HG02610 (cell line): ENCODE results near the gene POU4F1.

Source experiments
- ATAC-seq: cut with Tn5 transposase; IDR thresholded peaks from one replicate; pipeline ENCODE4 v1.9.1; 2021; ENCODE audit warnings: mild to moderate bottlenecking, moderate library complexity; ENCODE audit not compliant: unreplicated experiment

The POU4F1 gene

DNA sequence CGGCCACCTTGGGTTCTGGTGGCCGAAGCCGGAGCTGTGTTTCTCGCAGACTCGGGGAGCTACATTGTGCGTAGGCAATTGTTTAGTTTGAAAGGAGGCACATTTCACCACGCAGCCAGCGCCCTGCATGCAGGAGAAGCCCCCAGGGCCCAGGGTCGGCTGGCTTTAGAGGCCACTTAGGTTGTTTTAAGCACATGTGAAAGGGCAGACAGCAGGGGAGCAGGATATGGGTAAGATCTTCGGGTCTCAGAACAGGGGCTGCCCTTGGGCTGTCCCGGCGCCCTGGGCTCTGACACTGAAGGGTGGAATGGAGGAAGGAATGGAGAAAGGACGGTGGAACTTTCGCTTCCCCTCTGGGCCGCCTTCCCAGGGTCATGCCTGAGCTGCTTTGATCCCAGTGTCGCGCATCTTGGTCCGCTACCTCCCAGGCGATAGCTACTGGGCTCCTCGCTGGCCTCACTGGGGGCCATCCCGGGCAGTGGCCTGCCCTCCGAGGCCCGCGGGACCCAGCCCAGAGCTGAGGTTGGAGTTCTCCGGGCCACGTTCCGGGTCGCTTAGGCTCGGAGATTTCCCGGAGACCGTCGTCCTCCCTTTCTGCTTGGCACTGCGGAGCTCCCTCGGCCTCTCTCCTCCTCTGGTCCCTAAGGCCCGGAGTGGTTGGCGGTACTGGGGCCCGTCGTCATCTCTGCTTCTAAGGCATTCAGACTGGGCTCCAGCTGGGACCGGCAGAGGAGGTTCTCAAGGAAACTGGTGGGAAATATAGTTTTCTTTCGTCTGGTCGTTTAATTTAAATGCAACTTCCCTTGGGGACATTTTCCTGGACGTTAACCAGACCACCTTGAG is 4.3 kb upstream of the POU4F1 start:
- ATAC-seq: no peak

- ATAC-seq: no peak
Observed at GRCh38 chr13:78606471-78607408, 3.4 kb upstream of the POU4F1 start.

DNA sequence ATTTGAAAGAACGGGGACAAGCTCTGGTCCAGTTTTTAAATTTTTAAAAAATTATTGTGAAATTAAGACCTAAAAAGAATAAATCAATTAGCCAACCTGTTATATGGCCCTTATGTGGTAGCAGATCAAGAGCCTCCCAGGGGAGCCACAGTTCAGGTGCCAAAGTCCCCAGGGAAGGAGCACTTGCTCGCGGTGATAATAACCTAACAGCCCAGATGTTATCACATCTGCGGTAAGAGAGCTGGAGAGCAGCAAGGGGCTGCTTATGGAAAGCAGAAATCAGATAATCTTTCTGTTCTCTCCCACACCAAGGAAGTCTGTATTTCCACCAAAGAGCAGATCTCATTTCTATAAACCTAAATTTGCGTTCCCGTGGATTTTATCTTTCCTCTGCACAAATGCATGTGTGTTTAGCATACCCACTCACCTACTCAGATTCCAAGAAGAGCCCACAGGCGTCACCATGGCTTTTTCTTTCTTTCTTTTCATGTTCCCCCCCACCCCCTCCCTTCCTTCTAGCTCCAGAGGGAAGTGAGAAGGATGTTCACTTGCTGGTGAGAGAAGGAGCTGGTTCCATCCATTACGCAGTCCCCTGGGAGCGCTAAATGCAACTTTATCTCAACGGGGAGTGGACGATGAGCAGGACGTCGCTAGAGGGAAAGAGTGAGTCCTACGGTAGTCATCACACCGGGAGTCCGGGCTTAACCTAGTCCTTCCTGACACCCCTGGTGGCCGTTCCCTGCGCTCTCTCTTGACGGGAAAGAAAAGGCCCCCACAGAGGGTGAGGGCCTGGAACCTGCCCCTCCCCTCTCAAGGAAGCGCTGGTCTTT is 1.6 kb upstream of the POU4F1 start:
- ATAC-seq: no peak

DNA sequence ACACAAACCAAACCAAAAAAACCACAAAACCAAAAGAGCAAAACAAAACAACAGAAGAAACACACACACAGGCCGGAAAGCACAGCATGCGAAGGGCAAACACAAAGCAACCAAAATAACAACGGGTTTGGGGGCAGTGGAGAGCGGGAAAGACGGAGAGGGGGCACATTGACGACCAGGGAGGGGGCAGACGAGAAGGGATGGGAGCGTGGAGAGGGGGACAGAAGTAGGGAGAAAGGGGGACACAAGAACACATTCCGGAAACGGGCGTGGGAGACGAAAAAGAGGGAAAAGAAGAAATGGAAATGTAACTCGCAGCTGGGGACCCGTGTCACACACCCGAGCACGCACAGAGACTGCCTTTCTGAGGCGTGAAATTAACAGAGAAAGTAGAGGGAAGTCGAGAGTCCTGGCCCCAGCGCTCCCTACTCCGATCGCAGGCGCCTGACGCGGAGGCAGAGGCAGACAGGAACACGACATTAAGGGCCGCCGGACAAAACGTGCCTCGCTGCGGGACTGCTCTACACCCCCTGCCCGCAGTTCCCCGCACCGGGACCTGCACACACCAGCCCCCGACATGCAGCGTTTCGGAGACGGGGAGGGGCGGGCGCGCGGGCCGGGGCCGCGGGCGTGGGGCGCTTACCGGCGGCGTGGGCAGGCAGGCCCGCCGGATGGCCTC is 652 bp downstream of the POU4F1 start:
- ATAC-seq: peak; percentile 23

GRCh38 chr13:78601874-78602560 is 1.3 kb downstream of the POU4F1 start:
- ATAC-seq: no peak

- no peak for ATAC-seq
Observed at GRCh38 chr13:78601124-78601873, 2.1 kb downstream of the POU4F1 start.

DNA sequence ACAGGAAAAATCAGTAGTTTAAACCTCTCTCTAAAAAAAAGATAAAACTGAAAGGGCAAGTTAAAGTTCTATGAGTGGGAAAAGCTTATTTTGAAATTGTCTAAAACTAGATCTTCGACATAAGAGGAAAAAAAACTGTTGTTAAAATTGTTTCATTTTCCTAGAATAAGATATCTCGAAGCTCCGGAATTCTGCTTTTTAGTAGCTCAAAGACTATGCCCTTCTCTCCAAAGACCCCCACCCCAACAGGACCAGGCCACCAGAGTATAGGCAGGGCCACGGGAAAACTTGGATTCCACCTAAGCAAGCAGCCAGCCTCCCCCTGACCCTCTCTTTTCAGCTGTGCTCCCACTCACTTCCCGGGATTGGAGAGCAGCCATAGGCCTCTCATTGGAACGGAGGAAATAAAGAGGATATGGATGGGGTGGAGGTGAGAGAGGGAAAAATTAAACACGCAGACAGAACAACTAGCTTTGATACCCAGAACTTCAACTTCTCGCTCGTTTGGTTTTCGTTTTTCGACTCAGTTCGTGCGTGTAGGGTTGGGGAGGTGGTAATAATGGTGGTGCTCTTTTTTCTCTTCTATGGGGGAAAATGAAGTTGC is 3.0 kb downstream of the POU4F1 start:
- ATAC-seq: no peak

- no peak for ATAC-seq
Observed at GRCh38 chr13:78599645-78600279, 3.6 kb downstream of the POU4F1 start.

DNA sequence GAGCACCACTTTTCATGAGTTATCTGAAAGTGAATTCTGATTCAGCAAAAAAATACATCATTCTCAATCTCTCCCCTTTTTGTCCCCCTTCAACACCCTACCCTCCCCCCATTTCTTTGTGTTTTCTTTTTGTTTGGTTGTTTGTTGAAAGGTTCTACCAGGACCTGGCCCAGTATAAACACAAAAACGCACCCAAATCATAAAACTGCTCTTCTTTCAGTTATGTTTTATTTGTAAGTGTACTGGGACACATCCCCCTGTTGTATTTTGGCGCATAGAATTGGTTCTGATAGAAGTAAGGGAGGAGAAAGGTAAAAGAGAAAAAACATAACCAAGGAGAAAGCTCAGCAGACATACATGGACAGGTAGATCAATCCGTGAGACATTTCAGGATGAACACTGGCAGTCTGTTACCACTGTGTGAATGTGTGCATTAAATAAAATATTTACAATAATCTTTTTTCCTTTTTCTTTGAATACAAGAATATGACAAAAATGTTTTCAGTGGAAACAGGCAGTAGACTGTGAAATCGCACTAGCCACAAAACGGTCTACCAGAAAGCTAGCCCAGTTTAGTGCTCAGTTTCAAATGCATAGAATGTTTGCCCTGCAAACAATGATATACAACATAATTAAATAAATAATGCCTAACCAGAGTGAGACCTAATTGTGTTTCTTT is 4.2 kb downstream of the POU4F1 start:
- no peak for ATAC-seq

DNA sequence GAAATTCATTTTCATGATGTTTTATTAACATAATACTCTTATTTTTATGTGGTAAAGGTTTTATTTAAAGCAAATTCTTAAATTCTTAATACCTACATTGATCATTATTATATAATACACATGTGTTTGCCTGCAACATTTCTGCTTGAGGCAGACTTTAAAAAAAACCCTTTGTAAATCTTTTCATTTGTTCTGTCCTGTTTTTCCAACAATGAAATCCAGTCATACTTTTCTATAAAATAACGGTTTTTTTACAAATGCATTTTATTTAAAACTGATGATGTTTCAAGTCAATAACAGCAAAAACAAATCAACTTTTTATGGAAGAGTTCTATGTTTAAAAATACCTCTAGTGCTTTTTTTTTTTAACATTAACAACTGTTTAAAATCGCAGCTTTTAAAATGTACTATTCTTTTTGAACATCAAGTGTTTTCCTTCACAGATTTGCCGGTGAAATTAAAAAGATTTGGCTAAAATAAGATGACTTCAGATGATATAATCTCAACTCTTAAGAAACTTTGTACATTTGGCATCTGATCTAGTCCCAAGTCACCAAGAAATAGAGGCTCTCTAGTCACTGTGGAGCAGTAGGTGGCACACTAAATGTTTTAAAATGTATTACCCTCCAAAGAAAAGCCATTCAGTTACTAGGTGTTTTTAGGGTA is 5.1 kb downstream of the POU4F1 start:
- no peak for ATAC-seq

DNA sequence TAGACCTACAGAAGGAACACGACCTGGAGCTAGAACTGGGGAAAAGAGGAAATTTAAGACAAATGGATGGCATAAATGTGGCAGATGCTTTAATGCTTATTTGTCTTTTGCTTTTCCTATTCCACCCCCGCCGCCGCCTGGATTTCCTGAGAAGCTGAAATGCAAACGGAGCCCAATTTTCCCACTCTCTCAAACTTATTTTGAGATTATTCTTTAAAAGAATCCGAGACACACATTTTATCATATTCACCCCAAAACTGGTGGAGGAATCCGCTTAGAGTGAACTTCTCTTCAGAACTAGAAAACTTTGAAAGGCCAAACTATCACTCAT is 5.8 kb downstream of the POU4F1 start:
- no peak for ATAC-seq

GRCh38 chr13:78596736-78597601 is 6.4 kb downstream of the POU4F1 start:
- ATAC-seq: no peak

DNA sequence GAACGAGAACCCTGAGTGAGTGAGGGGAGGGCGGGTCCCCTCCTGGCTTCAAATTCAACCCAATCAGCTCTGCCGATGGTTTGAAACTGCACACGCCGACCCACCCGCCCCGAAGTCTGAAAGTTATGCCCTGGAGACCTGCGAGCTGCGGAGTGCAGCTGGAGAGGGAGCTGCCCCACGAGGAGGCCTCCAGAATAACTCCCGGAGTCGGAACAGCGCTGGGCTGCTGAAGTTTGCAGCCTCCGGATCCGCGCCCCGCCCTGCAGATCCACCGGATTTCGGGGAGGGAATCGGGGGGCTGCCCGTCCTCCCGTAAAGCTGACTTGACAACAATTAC is 7.0 kb downstream of the POU4F1 start:
- no peak for ATAC-seq

DNA sequence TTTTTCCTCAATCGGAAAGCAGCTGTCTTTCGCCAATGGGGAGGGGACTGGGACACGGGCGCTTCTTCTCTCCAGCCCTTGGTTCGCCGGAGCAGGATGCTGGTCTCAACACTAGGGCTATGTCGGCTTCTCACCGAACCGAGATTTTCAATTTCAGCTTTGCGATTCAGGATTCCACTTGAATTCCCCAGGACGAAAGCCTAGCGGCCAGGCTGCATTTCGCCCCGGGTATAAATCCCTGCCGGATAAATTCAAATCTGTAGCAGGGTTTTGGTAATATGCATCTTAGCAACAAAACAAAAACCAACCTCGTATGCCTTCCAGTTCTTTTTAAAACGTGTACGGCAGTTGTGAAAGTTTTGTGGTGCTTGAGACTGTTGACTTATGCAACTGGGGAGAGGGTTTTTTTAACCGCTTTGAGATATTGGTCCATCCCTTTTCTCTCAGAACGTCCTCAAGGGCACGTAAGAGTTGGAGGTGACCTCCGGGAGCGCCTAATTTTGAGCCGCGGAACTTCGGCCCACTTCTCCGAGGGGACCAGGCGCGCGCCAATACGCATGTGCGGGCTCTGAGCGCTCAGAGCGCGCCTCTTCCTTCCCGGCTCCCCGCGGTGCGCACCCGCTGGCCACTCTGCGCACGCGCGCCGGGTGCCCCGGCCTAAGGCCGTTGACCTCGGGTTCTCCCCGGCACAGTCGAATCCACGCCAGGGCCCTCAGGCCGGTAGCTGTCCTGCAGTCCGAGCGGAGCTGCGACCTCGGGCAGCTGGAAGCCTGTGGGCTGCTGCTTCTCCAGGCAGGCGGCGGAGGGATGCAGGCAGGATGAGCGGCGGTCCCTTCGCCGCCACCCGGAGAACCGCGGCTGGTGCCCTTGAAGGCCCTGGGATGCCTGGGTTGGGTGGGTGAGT is 7.6 kb downstream of the POU4F1 start:
- peak; percentile 75 for ATAC-seq

DNA sequence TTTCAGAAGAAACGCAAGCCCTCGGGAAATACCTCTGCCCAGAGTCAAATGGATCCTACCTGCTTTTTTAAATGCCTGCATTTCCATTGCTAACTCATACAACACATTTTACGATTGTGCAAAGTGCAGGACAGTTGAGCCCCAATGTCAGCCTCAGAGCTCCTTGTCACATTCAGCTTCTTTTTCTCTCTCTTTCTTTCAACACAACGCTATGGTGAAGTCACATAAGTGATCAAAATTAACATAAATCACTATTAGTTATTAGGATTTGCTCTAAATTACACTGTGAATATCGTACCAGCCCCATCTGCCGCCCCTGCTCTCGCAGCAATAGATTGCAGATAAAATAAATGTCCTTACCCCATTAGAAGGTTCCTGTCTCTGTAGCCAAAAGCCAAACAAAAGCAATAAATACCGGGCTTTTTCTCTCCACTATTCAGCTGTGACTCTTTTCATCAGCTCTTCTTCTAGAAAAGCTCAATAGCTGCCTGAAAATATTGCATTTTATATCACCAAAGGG is 8.8 kb downstream of the POU4F1 start:
- no peak for ATAC-seq
